ENCODE data around the gene SMIM35. TPM values are rescaled to one million over a fixed set of nuclear protein-coding genes. Genes with fewer than 3 reads are reported as not detected.
A peak's percentile ranks its signal among the peaks of the same experiment; 100 is the strongest.
"Not testable (repeated sequence)": the region's sequence is repeated elsewhere in the genome, so short reads cannot be mapped to it uniquely, and the experiment has no call there.

Gene SMIM35
- total and polyA plus RNA-seq, 9 donors, result under 0.01 to 0.47 (median 0.08) TPM

DNA sequence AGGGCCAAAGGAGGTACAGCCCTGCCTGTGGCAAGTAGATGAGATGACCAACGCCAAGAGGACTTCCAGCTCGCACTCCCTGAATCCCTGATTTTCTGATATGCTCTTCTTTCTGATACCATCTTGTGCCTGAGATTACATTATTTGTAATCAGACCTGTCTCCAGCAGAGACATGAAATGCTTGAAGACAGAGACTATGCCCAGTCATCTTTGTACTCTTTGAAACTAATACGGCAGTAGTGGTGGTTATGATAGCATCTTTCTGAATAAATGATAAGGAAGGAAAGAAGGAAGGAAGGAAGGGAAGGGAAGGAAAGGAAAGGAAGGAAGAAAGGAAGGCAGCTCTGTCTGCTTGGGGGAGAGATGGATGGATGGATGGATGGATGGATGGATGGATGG is 72.7 kb downstream of the SMIM35 start:
- Histone ChIP-seq H3K27ac (ENCODE audit: low read length) (no peak overlapping the region), H3K9me3 (replicated peaks; ENCODE audit: control insufficient read depth, low read depth, low read length) (no peaks in the 10 kb centered on the region), H3K4me1 (ENCODE audit: control insufficient read depth, insufficient read depth, low read length) (peaks cover 18% of the 10 kb centered on the region), H3K27me3 (ENCODE audit: control insufficient read depth, insufficient read depth, low read length) (peaks cover 2% of the 10 kb centered on the region), H3K4me3 (ENCODE audit: low read length) (no peak overlapping the region), H3K36me3 (ENCODE audit: control insufficient read depth, insufficient read depth, low read length) (no peaks in the 10 kb centered on the region)
- no peak for DNase-seq
- 92% methylated on average over 2 of the region's 3 CpGs for WGBS (ENCODE audit: insufficient coverage)

DNA sequence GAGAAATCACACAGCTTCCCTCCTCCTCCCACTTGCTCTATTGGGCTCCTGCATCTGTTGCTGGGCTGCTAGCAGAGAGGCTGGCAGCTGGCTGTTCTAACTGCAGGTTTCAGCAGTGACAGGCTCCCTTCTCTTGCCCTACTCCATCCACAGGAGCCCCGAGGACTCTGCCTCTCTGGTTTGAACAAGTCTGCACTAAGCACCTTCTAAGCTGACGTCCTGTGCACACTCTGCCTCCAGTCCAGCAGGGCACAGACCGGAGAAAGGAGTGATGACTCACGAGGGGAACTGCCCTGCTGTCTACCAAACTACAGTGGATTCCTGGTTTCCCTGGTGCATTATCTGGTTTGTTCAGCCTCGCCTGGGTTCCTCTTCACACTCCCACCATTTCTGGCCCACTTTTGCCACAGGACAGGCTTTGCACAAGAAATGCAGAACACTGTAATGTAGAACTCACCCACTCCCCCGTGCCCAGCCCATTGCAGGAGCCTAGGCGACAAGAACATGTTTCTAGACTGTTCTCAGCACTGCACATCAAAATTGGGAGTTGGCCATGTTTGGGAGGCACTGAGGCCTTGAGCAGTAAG is 74.6 kb downstream of the SMIM35 start:
- Histone ChIP-seq H3K4me3 (ENCODE audit: low read length) (no peak overlapping the region), H3K4me1 (ENCODE audit: control insufficient read depth, insufficient read depth, low read length) (peaks cover 28% of the 10 kb centered on the region), H3K36me3 (ENCODE audit: control insufficient read depth, insufficient read depth, low read length) (no peaks in the 10 kb centered on the region), H3K9me3 (replicated peaks; ENCODE audit: control insufficient read depth, low read depth, low read length) (no peaks in the 10 kb centered on the region), H3K27ac (ENCODE audit: low read length) (peak overlapping the region; percentile 32), H3K27me3 (ENCODE audit: control insufficient read depth, insufficient read depth, low read length) (peaks cover 2% of the 10 kb centered on the region)
- DNase-seq, result peak; percentile 32
- 70% methylated on average over 4 of the region's 7 CpGs for WGBS (ENCODE audit: insufficient coverage)

DNA sequence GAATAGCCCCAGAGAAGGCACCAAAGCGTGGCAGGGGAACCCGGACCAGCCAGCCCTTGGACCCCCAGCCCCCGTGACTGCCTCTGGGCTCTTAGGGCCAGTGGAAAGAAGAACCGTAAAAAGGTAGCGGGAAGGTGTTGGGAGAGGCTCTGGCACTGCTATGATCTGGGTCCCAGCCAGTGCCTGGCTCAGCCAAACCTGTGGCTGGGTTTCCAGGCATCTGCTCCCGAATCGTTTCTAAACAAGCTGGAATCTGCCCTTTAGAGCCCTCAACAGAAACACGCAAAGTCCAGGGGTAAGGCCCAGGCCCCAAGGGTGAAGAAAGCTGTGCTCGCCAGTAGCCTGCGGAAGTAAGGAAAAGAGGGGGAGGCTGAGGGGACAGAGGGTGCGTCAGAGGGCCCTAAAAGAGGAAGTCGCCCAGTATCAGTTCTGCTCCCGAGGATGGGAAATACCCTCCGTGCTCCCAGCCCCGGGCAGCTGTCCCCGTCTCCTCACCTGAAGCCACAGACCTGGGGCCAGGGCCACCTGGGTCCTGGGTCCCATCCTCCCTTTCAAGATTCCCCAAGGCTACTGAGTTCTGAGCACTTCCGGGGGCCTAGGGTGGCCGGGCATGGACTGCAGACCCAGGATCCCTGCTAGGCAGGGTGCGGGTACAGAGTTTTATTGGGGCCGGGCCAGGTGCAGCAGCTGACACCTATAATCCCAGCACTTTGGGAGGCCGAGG is 75.9 kb downstream of the SMIM35 start:
- Histone ChIP-seq H3K9me3 (replicated peaks; ENCODE audit: control insufficient read depth, low read depth, low read length) (no peaks in the 10 kb centered on the region), H3K4me1 (ENCODE audit: control insufficient read depth, insufficient read depth, low read length) (peaks cover 28% of the 10 kb centered on the region), H3K4me3 (ENCODE audit: low read length) (no peak overlapping the region), H3K27ac (ENCODE audit: low read length) (peak overlapping the region; percentile 64), H3K27me3 (ENCODE audit: control insufficient read depth, insufficient read depth, low read length) (no peaks in the 10 kb centered on the region), H3K36me3 (ENCODE audit: control insufficient read depth, insufficient read depth, low read length) (no peaks in the 10 kb centered on the region)
- WGBS (ENCODE audit: insufficient coverage), result 63% methylated on average over 14 of the region's 21 CpGs
- DNase-seq, result peak; percentile 82

DNA sequence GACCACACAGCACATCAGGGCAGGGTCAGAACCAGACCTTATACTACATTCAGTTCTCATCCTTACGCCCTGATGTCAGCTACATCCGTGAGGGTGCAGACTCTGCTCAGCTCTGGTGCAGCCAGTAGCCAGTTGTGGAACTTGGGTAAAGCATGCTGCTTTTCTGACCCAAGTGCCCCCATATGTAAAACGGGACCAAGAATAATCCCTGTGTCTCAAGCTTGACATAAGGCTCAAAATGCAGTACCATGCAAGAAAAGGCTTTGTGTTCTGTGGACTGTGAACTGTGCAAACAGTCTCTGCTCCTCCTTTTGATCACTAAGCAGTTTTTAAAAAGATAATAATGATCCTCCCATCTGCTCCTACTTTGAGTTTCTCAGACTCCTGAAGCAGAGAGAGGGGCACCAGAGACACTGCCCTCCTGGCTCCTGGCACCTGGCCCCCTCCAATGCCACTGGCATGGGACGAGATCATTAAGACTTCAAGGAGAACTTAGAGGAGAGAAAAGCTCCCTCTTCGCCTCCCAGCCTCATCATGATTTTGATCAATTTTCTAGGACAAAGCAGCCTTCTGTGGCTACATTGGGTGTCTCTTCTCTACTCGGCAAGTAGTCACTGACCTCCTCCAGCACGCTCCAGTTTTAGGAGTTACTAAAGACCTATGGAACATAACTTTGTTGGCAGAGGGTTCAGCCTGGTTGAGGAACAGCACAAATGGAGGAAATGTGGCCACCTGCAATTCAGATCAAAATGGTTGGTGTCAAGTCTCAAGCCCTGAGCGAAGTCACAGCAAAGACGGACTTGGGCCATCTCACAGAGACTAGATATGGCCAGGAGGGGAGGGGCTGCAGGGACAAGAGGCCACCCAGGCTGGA is 76.7 kb downstream of the SMIM35 start:
- no peaks in the 10 kb centered on the region for H3K36me3 ChIP-seq (ENCODE audit: control insufficient read depth, insufficient read depth, low read length)
- H3K9me3 ChIP-seq (replicated peaks; ENCODE audit: control insufficient read depth, low read depth, low read length), result no peaks in the 10 kb centered on the region
- no peaks in the 10 kb centered on the region for H3K27me3 ChIP-seq (ENCODE audit: control insufficient read depth, insufficient read depth, low read length)
- H3K27ac ChIP-seq (ENCODE audit: low read length), result peak overlapping the region; percentile 64
- DNase-seq, result no peak
- peaks cover 28% of the 10 kb centered on the region for H3K4me1 ChIP-seq (ENCODE audit: control insufficient read depth, insufficient read depth, low read length)
- 65% methylated on average over 4 of the region's 9 CpGs for WGBS (ENCODE audit: insufficient coverage)
- no peak overlapping the region for H3K4me3 ChIP-seq (ENCODE audit: low read length)

DNA sequence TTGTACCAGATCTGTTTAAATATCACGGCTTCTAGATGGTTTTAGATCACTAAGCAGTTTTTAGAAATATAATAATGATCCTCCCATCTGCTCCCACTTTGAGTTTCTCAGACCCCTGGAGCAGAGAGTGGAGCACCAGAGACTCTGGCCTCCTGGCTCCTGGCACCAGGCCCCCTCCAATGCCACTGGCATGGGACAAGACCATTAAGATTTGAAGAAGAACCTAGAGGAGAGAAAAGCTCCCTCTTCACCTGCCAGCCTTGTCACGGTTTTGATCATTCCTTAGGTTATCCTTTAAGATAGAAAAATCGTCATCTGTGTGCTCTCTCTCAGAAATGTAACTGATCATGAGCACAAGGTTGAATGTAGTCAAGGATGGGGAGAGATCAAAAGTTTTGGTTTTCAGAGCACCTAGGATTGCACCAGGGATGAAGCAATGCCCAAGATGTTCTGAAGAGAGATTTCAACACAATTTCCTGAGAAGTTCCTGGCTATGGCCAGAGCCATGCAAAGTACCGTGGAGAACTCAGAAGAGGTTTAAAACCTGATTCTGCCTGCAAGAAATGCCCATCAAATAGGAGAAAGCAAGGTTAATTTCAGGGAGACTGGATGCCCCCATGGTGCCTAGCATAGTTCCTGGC is 78.4 kb downstream of the SMIM35 start:
- no peaks in the 10 kb centered on the region for H3K36me3 ChIP-seq (ENCODE audit: control insufficient read depth, insufficient read depth, low read length)
- DNase-seq, result no peak
- WGBS (ENCODE audit: insufficient coverage), result 83% methylated on average over 2 of the region's 4 CpGs
- no peak overlapping the region for H3K4me3 ChIP-seq (ENCODE audit: low read length)
- no peaks in the 10 kb centered on the region for H3K9me3 ChIP-seq (replicated peaks; ENCODE audit: control insufficient read depth, low read depth, low read length)
- H3K27me3 ChIP-seq (ENCODE audit: control insufficient read depth, insufficient read depth, low read length), result no peaks in the 10 kb centered on the region
- H3K4me1 ChIP-seq (ENCODE audit: control insufficient read depth, insufficient read depth, low read length), result peaks cover 28% of the 10 kb centered on the region
- H3K27ac ChIP-seq (ENCODE audit: low read length), result peak overlapping the region; percentile 29

DNA sequence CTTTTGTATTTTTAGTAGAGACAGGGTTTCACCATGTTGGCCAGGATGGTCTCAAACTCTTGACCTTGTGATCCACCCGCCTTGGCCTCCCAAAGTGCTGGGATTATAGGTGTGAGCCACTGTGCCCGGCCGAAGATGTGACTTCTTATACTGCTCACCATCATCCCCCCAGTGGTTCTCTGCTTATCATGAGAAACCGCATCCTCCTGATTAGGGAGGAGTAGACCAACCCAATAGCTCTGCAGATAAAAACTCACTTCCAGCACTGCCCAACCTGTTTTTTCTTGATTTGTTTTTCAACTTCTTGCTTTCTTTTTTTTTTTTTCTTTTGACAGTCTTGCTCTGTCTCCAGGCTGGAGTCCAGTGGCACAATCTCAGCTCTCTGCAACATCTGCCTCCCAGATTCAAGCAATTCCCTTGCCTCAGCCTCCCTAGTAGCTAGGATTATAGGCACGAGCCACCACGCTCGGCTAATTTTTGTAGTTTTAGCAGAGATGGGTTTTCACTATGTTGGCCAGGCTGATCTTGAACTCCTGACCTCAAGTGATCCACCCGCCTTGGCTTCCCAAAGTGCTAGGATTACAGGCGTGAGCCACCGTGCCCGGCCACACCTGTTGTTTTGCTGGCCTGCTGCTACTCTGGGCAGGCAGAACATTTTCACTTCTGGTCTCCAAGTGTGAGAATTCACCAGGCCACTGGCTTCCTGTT is 79.0 kb downstream of the SMIM35 start:
- H3K27ac ChIP-seq (ENCODE audit: low read length), result peak overlapping the region; percentile 51

DNA sequence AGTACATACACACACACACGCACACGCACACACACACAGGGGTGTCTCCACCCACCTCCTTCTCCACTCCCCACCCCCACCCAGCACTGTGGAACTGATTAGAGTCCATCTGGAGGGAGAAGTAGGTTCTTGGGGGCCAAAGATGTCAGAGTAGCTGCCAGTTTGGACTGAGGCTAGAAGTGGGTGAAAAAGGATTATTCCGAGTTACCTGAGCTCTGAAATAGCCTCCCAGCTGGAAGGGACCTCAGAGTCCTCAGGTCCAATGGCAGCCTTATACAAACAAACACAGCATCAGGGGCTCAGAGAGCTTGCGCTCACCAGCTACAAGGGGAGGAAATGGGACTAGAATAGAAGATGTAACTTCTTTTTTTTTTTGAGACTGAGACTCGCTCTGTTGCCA is 79.7 kb downstream of the SMIM35 start:
- Histone ChIP-seq H3K4me1 (ENCODE audit: control insufficient read depth, insufficient read depth, low read length) (peaks cover 31% of the 10 kb centered on the region), H3K4me3 (ENCODE audit: low read length) (no peak overlapping the region), H3K36me3 (ENCODE audit: control insufficient read depth, insufficient read depth, low read length) (no peaks in the 10 kb centered on the region), H3K9me3 (replicated peaks; ENCODE audit: control insufficient read depth, low read depth, low read length) (no peaks in the 10 kb centered on the region), H3K27me3 (ENCODE audit: control insufficient read depth, insufficient read depth, low read length) (no peaks in the 10 kb centered on the region), H3K27ac (ENCODE audit: low read length) (no peak overlapping the region)
- DNase-seq, result no peak
- WGBS (ENCODE audit: insufficient coverage), result no CpG with 5 or more reads among the region's 5 CpGs

More for the DNA sequence above, 79.0 kb downstream of the SMIM35 start:
- H3K4me1 ChIP-seq (ENCODE audit: control insufficient read depth, insufficient read depth, low read length), result peaks cover 26% of the 10 kb centered on the region
- WGBS (ENCODE audit: insufficient coverage), result 55% methylated on average over 4 of the region's 11 CpGs
- H3K9me3 ChIP-seq (replicated peaks; ENCODE audit: control insufficient read depth, low read depth, low read length); H3K4me3 ChIP-seq (ENCODE audit: low read length); H3K36me3 ChIP-seq (ENCODE audit: control insufficient read depth, insufficient read depth, low read length); H3K27me3 ChIP-seq (ENCODE audit: control insufficient read depth, insufficient read depth, low read length): not testable (repeated sequence)
- peak; percentile 41 for DNase-seq

DNA sequence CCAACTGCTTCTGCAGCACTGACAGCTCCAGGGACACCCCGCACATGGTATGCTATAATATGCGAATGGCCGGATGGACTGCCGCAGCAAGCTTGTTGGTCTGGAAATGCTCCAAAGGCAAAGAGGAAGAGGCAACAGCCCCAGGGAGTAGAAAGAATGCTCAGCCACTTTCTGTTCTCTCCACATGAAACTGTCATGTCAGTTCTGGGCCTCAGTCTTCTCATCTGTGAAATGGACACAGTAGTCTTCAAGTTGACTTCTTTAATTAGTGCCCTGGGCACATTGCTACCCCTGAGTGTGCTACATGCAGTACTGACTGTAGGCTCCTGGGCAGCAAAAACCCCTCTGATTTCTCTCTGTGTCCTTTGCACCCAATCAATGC is 80.6 kb downstream of the SMIM35 start:
- no peaks in the 10 kb centered on the region for H3K36me3 ChIP-seq (ENCODE audit: control insufficient read depth, insufficient read depth, low read length)
- DNase-seq, result peak; percentile 70
- H3K27me3 ChIP-seq (ENCODE audit: control insufficient read depth, insufficient read depth, low read length), result no peaks in the 10 kb centered on the region
- no peak overlapping the region for H3K27ac ChIP-seq (ENCODE audit: low read length)
- H3K4me3 ChIP-seq (ENCODE audit: low read length), result no peak overlapping the region
- H3K9me3 ChIP-seq (replicated peaks; ENCODE audit: control insufficient read depth, low read depth, low read length), result no peaks in the 10 kb centered on the region
- peaks cover 31% of the 10 kb centered on the region for H3K4me1 ChIP-seq (ENCODE audit: control insufficient read depth, insufficient read depth, low read length)
- WGBS (ENCODE audit: insufficient coverage), result 68% methylated on average over 4 of the region's 4 CpGs

DNA sequence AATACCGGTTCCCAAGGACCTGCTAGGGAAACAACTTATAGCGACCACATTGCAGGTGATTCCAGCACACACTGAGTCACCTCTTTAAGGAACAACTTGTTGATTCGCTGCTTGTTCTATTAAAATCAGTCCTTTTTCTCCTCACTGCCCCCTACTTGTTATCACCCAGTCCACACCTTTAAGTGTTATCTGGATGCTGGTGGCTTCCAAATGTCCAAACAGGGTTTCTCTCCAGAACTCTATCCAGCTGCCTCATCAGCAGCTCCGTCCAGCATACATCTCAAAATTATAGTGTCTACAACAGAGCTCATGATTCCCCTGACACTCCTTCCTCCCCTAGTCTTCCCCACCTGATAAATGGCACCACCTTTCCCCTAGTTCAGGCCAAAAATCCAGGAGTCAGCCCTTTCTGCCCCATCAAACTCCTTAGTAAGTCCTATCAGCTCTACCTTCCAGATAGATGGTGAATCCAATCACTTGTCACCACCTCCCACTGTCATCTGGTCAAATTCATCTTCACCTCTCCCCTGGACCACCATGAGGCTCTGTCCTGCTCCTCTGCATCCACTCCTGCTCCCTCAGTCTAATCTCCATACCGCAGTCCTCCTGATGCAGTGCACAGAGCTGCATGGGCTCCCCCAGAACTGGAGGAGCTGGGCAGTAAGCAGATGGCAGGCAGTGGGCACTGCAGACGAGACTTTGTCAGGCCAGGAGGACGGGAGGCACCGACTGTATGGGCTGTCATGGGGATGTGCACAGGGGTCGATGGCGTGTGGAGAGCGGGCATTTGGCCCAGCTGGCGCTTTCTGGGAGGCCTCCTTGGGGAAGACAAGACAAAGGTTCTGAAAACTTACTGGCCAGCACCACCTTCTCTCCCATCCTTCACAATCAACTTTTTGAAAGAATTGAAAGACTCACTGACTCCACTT is 81.3 kb downstream of the SMIM35 start:
- H3K27me3 ChIP-seq (ENCODE audit: control insufficient read depth, insufficient read depth, low read length), result no peaks in the 10 kb centered on the region
- H3K9me3 ChIP-seq (replicated peaks; ENCODE audit: control insufficient read depth, low read depth, low read length), result no peaks in the 10 kb centered on the region
- no peak overlapping the region for H3K4me3 ChIP-seq (ENCODE audit: low read length)
- no peaks in the 10 kb centered on the region for H3K36me3 ChIP-seq (ENCODE audit: control insufficient read depth, insufficient read depth, low read length)
- no peak overlapping the region for H3K27ac ChIP-seq (ENCODE audit: low read length)
- H3K4me1 ChIP-seq (ENCODE audit: control insufficient read depth, insufficient read depth, low read length), result peaks cover 26% of the 10 kb centered on the region
- DNase-seq, result no peak
- WGBS (ENCODE audit: insufficient coverage), result 83% methylated on average over 11 of the region's 12 CpGs

All from muscle of leg (tissue), 11 donors.